ENCODE data around the gene HNRNPUL1.

The HNRNPUL1 gene

GRCh38 chr19:41355802-41356201, 91.6 kb downstream of the HNRNPUL1 start:
- DNase-seq = no peak

GRCh38 chr19:41356984-41357739, 93.0 kb downstream of the HNRNPUL1 start:
- DNase-seq = no peak

All from NCI-H187 treated with DMSO at 0.1 percent for 48 hours (cell line).